GM12873 (cell line): ENCODE results near the gene MRAS.

Source experiments
- TF ChIP-seq, protein P1 (sequence below): IDR thresholded peaks from 2 replicates; pipeline ENCODE4 v1.5.1; 2012; ENCODE audit warnings: low read depth, mild to moderate bottlenecking, moderate library complexity, low read length, control low read depth; ENCODE audit not compliant: insufficient read depth; ENCODE audit errors: missing control alignments

The MRAS gene

GRCh38 chr3:138369151-138369900, 20.9 kb downstream of the MRAS start:
- TF ChIP-seq, protein P1, sequence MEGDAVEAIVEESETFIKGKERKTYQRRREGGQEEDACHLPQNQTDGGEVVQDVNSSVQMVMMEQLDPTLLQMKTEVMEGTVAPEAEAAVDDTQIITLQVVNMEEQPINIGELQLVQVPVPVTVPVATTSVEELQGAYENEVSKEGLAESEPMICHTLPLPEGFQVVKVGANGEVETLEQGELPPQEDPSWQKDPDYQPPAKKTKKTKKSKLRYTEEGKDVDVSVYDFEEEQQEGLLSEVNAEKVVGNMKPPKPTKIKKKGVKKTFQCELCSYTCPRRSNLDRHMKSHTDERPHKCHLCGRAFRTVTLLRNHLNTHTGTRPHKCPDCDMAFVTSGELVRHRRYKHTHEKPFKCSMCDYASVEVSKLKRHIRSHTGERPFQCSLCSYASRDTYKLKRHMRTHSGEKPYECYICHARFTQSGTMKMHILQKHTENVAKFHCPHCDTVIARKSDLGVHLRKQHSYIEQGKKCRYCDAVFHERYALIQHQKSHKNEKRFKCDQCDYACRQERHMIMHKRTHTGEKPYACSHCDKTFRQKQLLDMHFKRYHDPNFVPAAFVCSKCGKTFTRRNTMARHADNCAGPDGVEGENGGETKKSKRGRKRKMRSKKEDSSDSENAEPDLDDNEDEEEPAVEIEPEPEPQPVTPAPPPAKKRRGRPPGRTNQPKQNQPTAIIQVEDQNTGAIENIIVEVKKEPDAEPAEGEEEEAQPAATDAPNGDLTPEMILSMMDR: no peak

DNA sequence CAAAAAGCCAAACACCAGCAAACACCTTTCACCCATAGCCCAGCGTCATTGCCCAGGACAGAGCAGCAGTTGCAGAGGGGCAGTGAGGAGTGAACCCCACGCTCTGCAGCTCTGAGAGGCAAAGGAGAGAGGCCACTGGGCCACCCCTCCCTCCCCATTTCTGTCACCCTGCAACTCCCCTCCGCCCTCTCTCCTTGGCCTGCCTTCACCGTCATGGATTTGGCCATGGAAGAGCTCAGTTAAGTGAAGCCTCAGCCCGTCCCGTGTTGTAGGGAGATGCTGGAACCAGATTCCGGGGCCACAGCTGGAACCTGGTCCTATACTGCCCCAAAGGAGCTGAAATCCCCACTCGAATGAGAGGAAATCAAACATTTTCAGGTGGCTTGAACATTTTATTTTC, 21.9 kb downstream of the MRAS start:
- TF ChIP-seq, protein P1: no peak

DNA sequence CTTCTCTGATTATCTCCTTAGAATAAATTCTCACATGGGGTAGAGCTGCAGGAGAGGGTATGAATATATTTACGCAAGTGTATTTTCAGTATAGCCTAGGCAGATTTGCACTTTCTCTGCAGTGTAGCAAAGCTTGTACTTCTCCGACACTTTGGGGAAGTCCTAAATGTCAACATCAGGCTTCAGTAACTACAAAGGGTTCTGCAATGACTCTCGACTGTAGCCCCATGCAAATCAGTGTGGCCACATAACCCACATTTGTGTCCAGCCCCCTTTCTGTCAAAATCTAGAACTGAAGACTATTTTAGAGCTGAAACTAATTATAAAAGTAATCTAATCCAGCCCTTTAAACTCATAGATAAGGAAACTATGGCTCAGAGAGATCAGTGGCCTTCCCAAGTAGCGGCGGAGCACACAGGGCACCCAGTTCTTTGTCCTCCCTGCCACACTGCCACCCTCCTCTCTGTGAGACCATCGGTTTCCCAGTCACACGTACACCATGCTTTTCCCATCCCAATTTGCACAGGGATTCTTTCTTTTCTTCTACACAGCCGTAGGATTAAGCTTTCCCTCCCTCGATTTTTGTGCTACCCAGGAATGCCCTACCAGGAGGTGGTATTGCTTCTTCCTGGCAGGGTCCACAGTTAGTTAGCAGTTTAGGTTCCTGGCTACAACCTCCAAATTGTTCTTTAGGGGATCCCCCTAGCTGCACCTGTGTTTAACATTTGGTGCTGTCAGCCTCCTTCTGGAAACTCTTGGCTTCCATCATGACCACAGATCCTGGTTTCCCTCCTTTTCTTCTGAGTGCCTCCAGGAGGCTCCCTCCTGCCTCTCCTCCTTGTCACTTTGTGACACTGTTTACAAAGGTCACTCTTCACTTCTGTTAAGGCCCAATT, 22.9 kb downstream of the MRAS start:
- TF ChIP-seq, protein P1: no peak

GRCh38 chr3:138373087-138373735, 24.8 kb downstream of the MRAS start:
- TF ChIP-seq, protein P1: no peak

DNA sequence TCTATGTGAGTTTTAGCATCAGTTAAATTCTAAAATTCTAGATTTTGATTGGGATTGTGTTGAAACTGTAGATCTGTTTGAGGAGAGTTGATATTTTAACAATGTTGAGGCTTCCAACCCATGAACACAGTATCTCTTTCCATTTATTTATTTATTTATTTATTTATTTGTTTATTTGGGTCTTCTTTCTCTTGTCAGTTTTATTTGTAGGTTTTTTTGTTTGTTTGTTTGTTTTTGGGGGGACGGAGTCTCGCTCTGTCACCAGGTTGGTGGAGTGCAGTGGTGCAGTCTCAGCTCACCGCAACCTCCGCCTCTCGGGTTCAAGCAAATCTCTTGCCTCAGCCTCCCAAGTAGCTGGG, 25.3 kb downstream of the MRAS start:
- TF ChIP-seq, protein P1: no peak

DNA sequence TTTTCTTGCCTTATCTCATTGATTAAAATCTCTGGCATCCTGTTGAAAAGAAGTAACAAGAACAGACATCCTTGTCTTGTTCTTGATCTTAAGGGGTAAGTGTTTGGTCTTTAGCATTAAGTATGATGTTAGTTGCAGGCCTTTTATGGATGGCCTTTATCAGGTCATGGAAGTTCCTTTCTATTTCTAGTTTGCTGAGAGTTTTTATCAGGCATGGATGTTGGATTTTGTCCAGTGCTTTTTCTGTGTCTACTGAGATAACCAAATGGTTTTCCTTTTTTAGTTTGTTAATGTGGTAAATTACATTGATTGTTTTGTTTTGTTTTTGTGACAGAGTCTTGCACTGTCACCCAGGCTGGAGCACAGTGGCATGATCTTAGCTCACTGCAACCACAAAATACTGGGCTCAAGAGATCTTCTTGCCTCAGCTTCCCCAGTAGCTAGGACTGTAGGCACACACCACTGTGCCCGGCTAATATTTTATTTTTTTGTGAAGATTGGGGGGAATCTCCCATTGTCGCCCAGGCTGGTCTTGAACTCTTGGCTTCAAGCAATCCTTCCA, 26.3 kb downstream of the MRAS start:
- TF ChIP-seq, protein P1: no peak
